Sigmoid colon (tissue), 4 donors: ENCODE results near the gene FBLN1.

ENCODE experiments used
- EP300 ChIP-seq, 4 donors: sonication (generic); formaldehyde crosslinking; IDR thresholded peaks; one replicate each; pipeline ENCODE4 v1.6.1; 2017; ENCODE audit warnings: antibody characterized with exemption in 4 of 4
- POLR2AphosphoS5 ChIP-seq, 4 donors: sonication (generic); formaldehyde crosslinking; IDR thresholded peaks; one replicate each; pipeline ENCODE4 v1.6.1; 2017; ENCODE audit warnings: antibody characterized with exemption in 4 of 4
- TF ChIP-seq, protein P1 (sequence below), 4 experiments: fragments of 450-650 bp in 3 of 4; fragments of 200-600 bp in 1 of 4; IDR thresholded peaks; one replicate each; pipeline ENCODE4 v1.5.1; 2016 to 2019; ENCODE audit warnings: antibody characterized with exemption in 4 of 4, mild to moderate bottlenecking in 3 of 4, moderate library complexity in 2 of 4

DNA sequence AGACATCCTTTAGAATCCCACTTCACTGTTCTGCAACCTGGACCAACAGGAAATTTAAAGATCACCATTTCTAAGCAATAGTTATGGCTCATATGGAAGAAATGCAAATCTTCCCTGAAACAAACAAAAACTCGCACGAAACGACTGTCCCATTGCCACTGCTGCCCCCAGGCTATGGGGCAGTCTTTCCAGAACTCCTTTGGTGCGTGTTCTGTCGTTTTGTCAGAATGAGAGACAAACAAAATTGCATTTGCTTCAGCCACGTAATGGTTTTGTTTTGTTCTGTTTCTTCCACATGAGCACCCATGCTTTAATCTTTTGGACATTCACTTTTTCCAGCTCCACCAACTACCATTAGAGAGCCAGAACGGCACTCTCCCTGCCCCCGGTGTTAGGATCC, 10.8 kb upstream of the FBLN1 start:
- TF ChIP-seq, protein P1, sequence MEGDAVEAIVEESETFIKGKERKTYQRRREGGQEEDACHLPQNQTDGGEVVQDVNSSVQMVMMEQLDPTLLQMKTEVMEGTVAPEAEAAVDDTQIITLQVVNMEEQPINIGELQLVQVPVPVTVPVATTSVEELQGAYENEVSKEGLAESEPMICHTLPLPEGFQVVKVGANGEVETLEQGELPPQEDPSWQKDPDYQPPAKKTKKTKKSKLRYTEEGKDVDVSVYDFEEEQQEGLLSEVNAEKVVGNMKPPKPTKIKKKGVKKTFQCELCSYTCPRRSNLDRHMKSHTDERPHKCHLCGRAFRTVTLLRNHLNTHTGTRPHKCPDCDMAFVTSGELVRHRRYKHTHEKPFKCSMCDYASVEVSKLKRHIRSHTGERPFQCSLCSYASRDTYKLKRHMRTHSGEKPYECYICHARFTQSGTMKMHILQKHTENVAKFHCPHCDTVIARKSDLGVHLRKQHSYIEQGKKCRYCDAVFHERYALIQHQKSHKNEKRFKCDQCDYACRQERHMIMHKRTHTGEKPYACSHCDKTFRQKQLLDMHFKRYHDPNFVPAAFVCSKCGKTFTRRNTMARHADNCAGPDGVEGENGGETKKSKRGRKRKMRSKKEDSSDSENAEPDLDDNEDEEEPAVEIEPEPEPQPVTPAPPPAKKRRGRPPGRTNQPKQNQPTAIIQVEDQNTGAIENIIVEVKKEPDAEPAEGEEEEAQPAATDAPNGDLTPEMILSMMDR (IDR thresholded peaks at IDR 0.05), result no peak
- no peak for TF ChIP-seq EP300 (IDR thresholded peaks at IDR 0.05)
- TF ChIP-seq POLR2AphosphoS5 (IDR thresholded peaks at IDR 0.05), result no peak
